Ovary (tissue), 9 donors: ENCODE measurements around the gene SEC11C. TPM values are rescaled to one million over a fixed set of nuclear protein-coding genes. Genes with fewer than 3 reads are reported as not detected.

Experiments used
- DNase-seq, 5 donors: peaks; one replicate each; pipeline ENCODE4 v3.0.0-alpha.2; 2019 to 2020
- H3K27ac ChIP-seq, 2 donors: fragments of 200-600 bp; one replicate each; pipeline versions ENCODE4 v1.5.1 to v1.8.0; 2019 to 2022
- H3K27me3 ChIP-seq: fragments of 200-600 bp; one replicate; pipeline ENCODE4 v1.8.0; 2022
- H3K36me3 ChIP-seq: fragments of 200-600 bp; sonication (generic); one replicate; pipeline ENCODE4 v1.5.1; 2019
- H3K4me1 ChIP-seq: one replicate; pipeline ENCODE4 v1.8.1; 2013; ENCODE audit warnings: mild to moderate bottlenecking, moderate library complexity; ENCODE audit not compliant: insufficient read depth
- H3K4me3 ChIP-seq: fragments of 200-600 bp; sonication (generic); one replicate; pipeline ENCODE4 v1.5.1; 2017
- H3K9me3 ChIP-seq, 2 donors: fragments of 200-600 bp in 1 of 2; sonication (generic) in 1 of 2; one replicate each; pipeline versions ENCODE4 v1.5.1 to v1.8.1; 2013 to 2019; ENCODE audit warnings: mild to moderate bottlenecking in 1 of 2, moderate library complexity in 1 of 2
- CTCF ChIP-seq, 3 donors: fragments of 450-650 bp in 2 of 3; fragments of 200-600 bp in 1 of 3; IDR thresholded peaks; one replicate each; pipeline versions ENCODE4 v1.5.1 to v1.8.0; 2016 to 2022; ENCODE audit warnings: antibody characterized with exemption in 3 of 3, mild to moderate bottlenecking in 1 of 3
- EP300 ChIP-seq: sonication (generic); formaldehyde crosslinking; IDR thresholded peaks from one replicate; pipeline ENCODE4 v1.6.1; 2017; ENCODE audit warnings: antibody characterized with exemption
- POLR2A ChIP-seq: fragments of 450-650 bp; IDR thresholded peaks from one replicate; pipeline ENCODE4 v1.6.1; 2017; ENCODE audit warnings: antibody characterized with exemption, mild to moderate bottlenecking, moderate library complexity
- WGBS, 3 donors: extraction: QIAGEN DNeasy Blood & Tissue Kit in 1 of 3; methylation state at CpG; one replicate each; pipeline versions ENCODE4 v1.1.5 to v1.1.7; 2013 to 2017; 5-methylcytosine and 5-hydroxymethylcytosine counted together
- intact Hi-C, 4 donors: fragments of 100-400 bp; cut with DNase I; formaldehyde crosslinking; loops; one replicate each; pipeline versions ENCODE4 v1.11.0 to v1.15.1; 2022 to 2023
- polyA plus RNA-seq, 2 donors: library from polyadenylated mRNA; stranded (reverse); fragments of 200-250 nt in 1 of 2; fragments of 350-450 nt in 1 of 2; fragmentation: Illumina TruSeq in 1 of 2; extraction: RNeasy Lipid Tissue Mini Kit (QIAGEN cat#74804) in 1 of 2; gene quantifications; one replicate each; pipeline ENCODE4 v1.2.3, GENCODE V29; 2013 to 2014
- total RNA-seq, 7 donors: library from RNA; depleted of rRNA in 2 of 7; stranded (reverse); fragments of >200 nt in 2 of 7; fragmentation: NEBNext Ultra II Directional in 3 of 7; extraction: Animal tissue kit (Norgen Biotek cat#: 25700) in 3 of 7; gene quantifications; one replicate each; pipeline versions ENCODE4 v1.1.0 to v1.2.4, GENCODE V29; 2016 to 2023
- donor health status: DM: no; HTN: no; CAD: no; lungs with moderate emphysema.
- donor health status: DM: no; HTN: no; CAD: no.
- donor health status: Bipolar disorder and iron deficiency.
- donor health status: DM: yes; HTN: yes; CAD: no.
- donor health status: DM: no; HTN: no; CAD: no.
- donor health status: DM: yes; HTN: yes; CAD: no.

The SEC11C gene
- total and polyA plus RNA-seq, 9 donors, result 14.4 to 68.4 (median 32.2) TPM

DNA sequence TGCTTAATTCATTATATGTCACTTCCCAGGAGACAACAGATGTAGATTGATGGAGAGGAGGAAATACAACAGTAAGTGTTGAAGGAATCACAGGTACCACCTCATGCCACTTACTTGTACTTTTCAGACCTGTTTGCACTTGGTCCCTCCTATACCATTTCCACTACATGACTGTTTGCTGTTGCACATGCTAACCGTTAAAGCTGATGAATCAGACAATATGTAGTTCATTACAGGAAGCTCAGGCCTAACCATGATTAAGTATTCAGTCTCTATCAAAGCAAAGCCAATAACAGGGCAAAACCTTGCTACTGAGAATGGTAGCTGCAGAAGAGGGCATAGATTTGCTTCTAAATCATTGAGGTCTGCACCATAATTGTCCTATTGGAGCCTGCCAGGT is 50.1 kb downstream of the SEC11C start:
- intact Hi-C loops, result no loop called here
- H3K27ac ChIP-seq, result no peak overlapping the region
- H3K4me3 ChIP-seq, result no peak overlapping the region
- WGBS, 3 donors, result 74 to 77% (median 76%) methylated on average over 1 of the region's 1 CpG
- no peaks in the 10 kb centered on the region for H3K4me1 ChIP-seq
- no peaks in the 10 kb centered on the region for H3K27me3 ChIP-seq
- H3K36me3 ChIP-seq, result no peaks in the 10 kb centered on the region
- no peaks in the 10 kb centered on the region for H3K9me3 ChIP-seq
- no peak for DNase-seq
- TF ChIP-seq CTCF (IDR thresholded peaks at IDR 0.05) (no peak), POLR2A (no peak), EP300 (no peak)

- Histone ChIP-seq H3K4me3 (no peak overlapping the region), H3K9me3 (no peaks in the 10 kb centered on the region), H3K27ac (no peak overlapping the region), H3K4me1 (no peaks in the 10 kb centered on the region), H3K36me3 (no peaks in the 10 kb centered on the region), H3K27me3 (no peaks in the 10 kb centered on the region)
- intact Hi-C loops, result no loop called here
- TF ChIP-seq EP300 (no peak), CTCF (IDR thresholded peaks at IDR 0.05) (no peak), POLR2A (no peak)
- no peak for DNase-seq
- 61 to 71% (median 63%) methylated on average over 4 of the region's 4 CpGs for WGBS, 3 donors
Measured at GRCh38 chr18:59196161-59196725, 56.6 kb downstream of the SEC11C start.

DNA sequence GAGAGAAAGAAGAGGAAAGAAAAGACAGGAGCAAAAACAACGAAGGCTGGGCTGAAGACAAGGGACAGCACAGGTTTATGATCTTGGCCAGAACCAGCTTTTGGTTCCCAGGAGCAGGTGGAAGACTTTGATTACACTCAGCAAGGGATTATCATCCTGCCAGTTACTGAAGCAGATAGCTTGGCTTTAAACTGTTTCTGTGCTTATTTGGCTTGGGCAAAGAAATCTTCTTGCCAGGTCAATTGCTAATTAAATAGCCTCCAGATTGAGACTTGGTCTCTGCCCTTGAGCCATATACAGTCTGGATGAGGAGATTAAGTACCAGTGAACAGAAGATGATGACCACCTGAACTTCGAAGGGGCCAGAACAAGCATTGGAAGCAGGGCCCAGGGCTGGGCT is 58.0 kb downstream of the SEC11C start:
- intact Hi-C loops, result no loop called here
- no peak for TF ChIP-seq EP300
- no peak for TF ChIP-seq CTCF (IDR thresholded peaks at IDR 0.05)
- no peak for TF ChIP-seq POLR2A
- no peak for DNase-seq
- H3K4me1 ChIP-seq, result no peaks in the 10 kb centered on the region
- H3K9me3 ChIP-seq, result no peaks in the 10 kb centered on the region
- H3K36me3 ChIP-seq, result no peaks in the 10 kb centered on the region
- H3K27me3 ChIP-seq, result no peaks in the 10 kb centered on the region
- 58% methylated on average over 2 of the region's 2 CpGs for WGBS, 3 donors
- H3K27ac ChIP-seq, result no peak overlapping the region
- H3K4me3 ChIP-seq, result no peak overlapping the region

- intact Hi-C loops, result no loop called here
- no peaks in the 10 kb centered on the region for H3K27me3 ChIP-seq
- no peak overlapping the region for H3K4me3 ChIP-seq
- H3K9me3 ChIP-seq, result no peaks in the 10 kb centered on the region
- TF ChIP-seq EP300 (no peak), POLR2A (no peak)
- no peaks in the 10 kb centered on the region for H3K36me3 ChIP-seq
- H3K27ac ChIP-seq, result no peak overlapping the region
- 87 to 90% (median 89%) methylated on average over 6 of the region's 6 CpGs for WGBS, 3 donors
- H3K4me1 ChIP-seq, result no peaks in the 10 kb centered on the region
- no peak for DNase-seq
Measured at GRCh38 chr18:59198215-59198614, 58.5 kb downstream of the SEC11C start.

DNA sequence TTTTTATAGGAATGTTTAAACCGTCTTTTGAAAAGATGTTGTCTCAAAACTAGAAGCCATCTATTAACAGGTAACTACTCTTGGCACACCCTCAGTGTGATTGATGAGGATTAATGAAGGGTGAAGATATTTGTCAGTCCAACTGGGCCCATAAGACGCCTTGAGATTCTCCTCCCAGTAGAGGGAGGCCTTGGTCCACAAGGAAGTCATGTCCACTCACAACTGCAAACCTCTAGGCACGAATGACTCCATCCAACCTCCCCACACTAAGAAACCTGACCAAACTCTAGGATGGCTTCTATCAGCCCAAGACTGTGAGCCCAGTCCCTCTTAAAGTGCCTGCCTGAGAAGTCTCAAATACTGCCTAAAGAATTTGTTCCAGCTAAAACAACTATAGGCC is 61.1 kb downstream of the SEC11C start:
- H3K27ac ChIP-seq, result no peak overlapping the region
- H3K4me1 ChIP-seq, result no peaks in the 10 kb centered on the region
- intact Hi-C loops, result loop anchor here in 1 of 4 donors (5.0 kb wide), 1 partner anchor 1538 kb away; no protein-coding TSS in a partner anchor
- no peaks in the 10 kb centered on the region for H3K27me3 ChIP-seq
- H3K9me3 ChIP-seq, result no peaks in the 10 kb centered on the region
- no peak for TF ChIP-seq POLR2A
- no peak for TF ChIP-seq EP300
- TF ChIP-seq CTCF (IDR thresholded peaks at IDR 0.05), result no peak
- no peak overlapping the region for H3K4me3 ChIP-seq
- 69 to 83% (median 76%) methylated on average over 3 of the region's 3 CpGs for WGBS, 3 donors
- H3K36me3 ChIP-seq, result no peaks in the 10 kb centered on the region
- DNase-seq, result no peak
